Upper lobe of left lung (tissue), 6 donors: ENCODE measurements around the gene ZAP70. TPM values are rescaled to one million over a fixed set of nuclear protein-coding genes. Genes with fewer than 3 reads are reported as not detected.
"Not testable (repeated sequence)": the region's sequence is repeated elsewhere in the genome, so short reads cannot be mapped to it uniquely, and the experiment has no call there.

ENCODE experiments used
- ATAC-seq, 2 donors: fragments of 200-7000 bp; cut with Tn5 transposase; one replicate each; pipeline ENCODE4 v1.9.1; 2022; ENCODE audit warnings: mild to moderate bottlenecking in 2 of 2, moderate library complexity in 2 of 2; ENCODE audit not compliant: low FRiP score in 2 of 2
- DNase-seq, 2 donors: peaks; one replicate each; pipeline ENCODE4 v3.0.0-alpha.2; 2019 to 2020
- H3K27ac ChIP-seq, 4 donors: fragments of 200-600 bp; sonication (generic); one replicate each; pipeline ENCODE4 v1.5.1; 2016 to 2019
- H3K27me3 ChIP-seq, 4 donors: fragments of 200-600 bp; sonication (generic); one replicate each; pipeline ENCODE4 v1.5.1; 2017 to 2019
- H3K36me3 ChIP-seq, 4 donors: fragments of 200-600 bp; sonication (generic); one replicate each; pipeline ENCODE4 v1.5.1; 2016 to 2019
- H3K4me1 ChIP-seq, 4 donors: fragments of 200-600 bp; sonication (generic); one replicate each; pipeline ENCODE4 v1.5.1; 2018 to 2019
- H3K4me3 ChIP-seq, 4 donors: fragments of 200-600 bp; sonication (generic); one replicate each; pipeline ENCODE4 v1.5.1; 2017 to 2019; ENCODE audit warnings: mild to moderate bottlenecking in 2 of 4, moderate library complexity in 1 of 4
- H3K9me3 ChIP-seq, 4 donors: fragments of 200-600 bp; sonication (generic); one replicate each; pipeline ENCODE4 v1.5.1; 2018 to 2019
- CTCF ChIP-seq, 6 experiments: fragments of 450-650 bp in 4 of 6; fragments of 200-600 bp in 2 of 6; sonication (generic) in 2 of 6; IDR thresholded peaks; one replicate each; pipeline ENCODE4 v1.5.1; 2016 to 2019; ENCODE audit warnings: antibody characterized with exemption in 6 of 6
- EP300 ChIP-seq, 4 donors: sonication (generic); formaldehyde crosslinking; IDR thresholded peaks; one replicate each; pipeline ENCODE4 v1.5.1; 2017; ENCODE audit warnings: antibody characterized with exemption in 4 of 4, control low read depth in 2 of 4
- POLR2A ChIP-seq, 4 donors: fragments of 450-650 bp; IDR thresholded peaks; one replicate each; pipeline ENCODE4 v1.5.1; 2016 to 2017; ENCODE audit warnings: antibody characterized with exemption in 4 of 4, mild to moderate bottlenecking in 2 of 4
- POLR2AphosphoS5 ChIP-seq, 2 donors: sonication (generic); formaldehyde crosslinking; IDR thresholded peaks; one replicate each; pipeline ENCODE4 v1.5.1; 2017; ENCODE audit warnings: antibody characterized with exemption in 2 of 2
- WGBS, 2 donors: methylation state at CpG; one replicate each; pipeline ENCODE4 v1.1.5; 2017 to 2018; 5-methylcytosine and 5-hydroxymethylcytosine counted together
- total RNA-seq, 6 donors: library from RNA; depleted of rRNA in 4 of 6; stranded (reverse); fragments of >200 nt in 4 of 6; gene quantifications; one replicate each; pipeline versions ENCODE4 v1.1.0 to v1.2.1, GENCODE V29; 2016 to 2021
- donor health status: DM: no; HTN: no; CAD: no; lungs with moderate emphysema.
- donor health status: DM: no; HTN: yes; CAD: no; lungs with severe emphysema.

Gene ZAP70
- total RNA-seq, 6 donors from 2014 or later, result 6.4 to 88.0 (median 11.3) TPM

DNA sequence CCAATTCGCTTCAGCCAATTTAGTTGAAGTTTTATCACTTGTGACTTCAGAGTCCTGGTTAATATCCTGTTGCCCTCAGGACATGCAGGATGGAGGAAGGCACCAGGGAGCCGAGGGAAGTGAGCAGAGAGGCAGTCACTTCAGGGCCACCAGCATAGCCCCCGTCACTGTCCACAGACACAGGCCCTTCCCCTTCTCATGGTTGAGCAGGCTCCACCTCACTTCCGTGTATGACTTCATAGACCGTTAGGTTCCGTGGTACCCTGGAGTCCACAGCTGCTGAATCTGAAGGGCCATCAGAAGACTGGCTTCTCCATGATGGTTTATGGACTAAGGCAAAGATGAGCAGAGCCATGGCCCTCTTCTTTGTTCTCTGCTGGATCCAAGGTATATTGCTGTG lies 43.9 kb upstream of the ZAP70 start, which contains the start of gene C2orf92:
C2orf92 (plus strand) TSS at position 266 of the 400 bp plus-strand sequence; CDS start at position 342, 76 bp downstream.
- no peak for ATAC-seq
- no peak within 1 kb of the TSS for H3K27ac ChIP-seq
- no peaks in the 10 kb centered on the region for H3K36me3 ChIP-seq
- 88 to 95% methylated on average over 3 to 6 of the region's 6 CpGs for WGBS, 2 donors
- no peak for DNase-seq
- H3K4me1 ChIP-seq, result peaks cover 0 to 9% (median 7%) of the 10 kb centered on the region in 4 donors
- no peaks in the 10 kb centered on the region for H3K9me3 ChIP-seq
- no peaks in the 10 kb centered on the region for H3K27me3 ChIP-seq
- no peak for TF ChIP-seq EP300 (IDR thresholded peaks at IDR 0.05)
- TF ChIP-seq CTCF (IDR thresholded peaks at IDR 0.05), result no peak
- no peak for TF ChIP-seq POLR2A (IDR thresholded peaks at IDR 0.05)
- no peak for TF ChIP-seq POLR2AphosphoS5 (IDR thresholded peaks at IDR 0.05)
- H3K4me3 ChIP-seq, result no peak within 1 kb of the TSS

DNA sequence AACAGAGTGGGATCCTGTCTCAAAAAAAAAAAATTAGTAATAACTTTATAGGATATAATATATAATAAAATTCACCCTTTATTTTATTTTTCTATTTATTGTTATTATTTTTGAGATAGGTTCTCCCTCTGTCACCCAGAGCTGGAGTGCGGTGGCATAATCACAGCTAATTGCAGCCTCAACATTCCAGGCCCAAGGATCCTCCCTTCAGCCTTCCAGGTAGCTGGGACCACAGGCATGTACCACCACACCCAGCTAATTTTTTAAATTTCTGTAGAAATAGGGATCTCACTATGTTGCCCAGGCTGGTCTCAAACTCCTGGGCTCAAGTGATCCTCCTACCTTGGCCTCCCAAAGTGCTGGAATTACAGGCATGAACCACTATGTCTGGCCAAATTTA lies 42.9 kb upstream of the ZAP70 start:
- no peak overlapping the region for H3K27ac ChIP-seq
- WGBS, 2 donors, result 90 to 97% methylated on average over 1 of the region's 1 CpG
- no peaks in the 10 kb centered on the region for H3K4me1 ChIP-seq
- no peak overlapping the region for H3K4me3 ChIP-seq
- H3K9me3 ChIP-seq, result no peaks in the 10 kb centered on the region
- no peaks in the 10 kb centered on the region for H3K27me3 ChIP-seq
- TF ChIP-seq CTCF (IDR thresholded peaks at IDR 0.05) (no peak), POLR2A (IDR thresholded peaks at IDR 0.05) (no peak), EP300 (IDR thresholded peaks at IDR 0.05) (no peak), POLR2AphosphoS5 (IDR thresholded peaks at IDR 0.05) (no peak)
- no peak for ATAC-seq
- H3K36me3 ChIP-seq, result no peaks in the 10 kb centered on the region
- DNase-seq, result no peak

- Histone ChIP-seq H3K4me1 (no peaks in the 10 kb centered on the region), H3K27me3 (no peaks in the 10 kb centered on the region), H3K9me3 (no peaks in the 10 kb centered on the region), H3K36me3 (no peaks in the 10 kb centered on the region), H3K4me3 (no peak overlapping the region), H3K27ac (no peak overlapping the region)
- ATAC-seq (no peak), DNase-seq (no peak)
- TF ChIP-seq EP300 (IDR thresholded peaks at IDR 0.05) (no peak), CTCF (IDR thresholded peaks at IDR 0.05) (no peak), POLR2AphosphoS5 (IDR thresholded peaks at IDR 0.05) (no peak), POLR2A (IDR thresholded peaks at IDR 0.05) (no peak)
- WGBS, 2 donors, result 93% methylated on average over 7 of the region's 7 CpGs
Observed at GRCh38 chr2:97671526-97671925, 41.9 kb upstream of the ZAP70 start.

GRCh38 chr2:97672606-97673140 lies 40.7 kb upstream of the ZAP70 start:
- H3K27ac ChIP-seq, DNase-seq, ATAC-seq, H3K4me1 ChIP-seq, H3K27me3 ChIP-seq, H3K4me3 ChIP-seq, H3K36me3 ChIP-seq, H3K9me3 ChIP-seq: not testable (repeated sequence)
- 90 to 93% methylated on average over 4 to 5 of the region's 6 CpGs for WGBS, 2 donors

GRCh38 chr2:97673182-97673914 lies 40.0 kb upstream of the ZAP70 start:
- Histone ChIP-seq H3K27ac (no peak overlapping the region), H3K4me3 (no peak overlapping the region), H3K4me1 (no peaks in the 10 kb centered on the region), H3K27me3 (no peaks in the 10 kb centered on the region), H3K36me3 (no peaks in the 10 kb centered on the region), H3K9me3 (no peaks in the 10 kb centered on the region)
- ATAC-seq, result no peak
- no peak for DNase-seq
- TF ChIP-seq EP300 (IDR thresholded peaks at IDR 0.05) (no peak), POLR2AphosphoS5 (IDR thresholded peaks at IDR 0.05) (no peak), POLR2A (IDR thresholded peaks at IDR 0.05) (no peak), CTCF (IDR thresholded peaks at IDR 0.05) (no peak)
- WGBS, 2 donors, result 70 to 78% methylated on average over 8 to 9 of the region's 9 CpGs
